Hepatocyte (in vitro differentiated cells): ENCODE data around the gene ATXN7L3. TPM values are rescaled to one million over a fixed set of nuclear protein-coding genes. Genes with fewer than 3 reads are reported as not detected.

Experiments
- DNase-seq: peaks from one replicate; pipeline ENCODE4 v3.0.0-alpha.2; 2016; ENCODE audit warnings: low spot score
- H2AFZ ChIP-seq: fragments of 200-600 bp; sonication (generic); 2 replicates; pipeline ENCODE4 v1.6.0; 2016; ENCODE audit warnings: antibody characterized with exemption, mild to moderate bottlenecking
- H3K27ac ChIP-seq: fragments of 200-600 bp; sonication (generic); 2 replicates; pipeline ENCODE4 v1.5.1; 2016; ENCODE audit warnings: mild to moderate bottlenecking
- H3K27me3 ChIP-seq: fragments of 200-600 bp; sonication (generic); 2 replicates; pipeline ENCODE4 v1.6.1; 2016
- H3K36me3 ChIP-seq: fragments of 200-600 bp; sonication (generic); replicated peaks from 2 replicates; pipeline ENCODE4 v1.5.1; 2016; ENCODE audit warnings: low read depth; ENCODE audit not compliant: insufficient read depth
- H3K4me1 ChIP-seq: fragments of 200-600 bp; sonication (generic); 2 replicates; pipeline ENCODE4 v1.5.1; 2016; ENCODE audit warnings: mild to moderate bottlenecking, moderate library complexity; ENCODE audit not compliant: insufficient read depth
- H3K4me2 ChIP-seq: fragments of 200-600 bp; sonication (generic); 2 replicates; pipeline ENCODE4 v1.6.0; 2016
- H3K4me3 ChIP-seq: fragments of 200-600 bp; sonication (generic); 2 replicates; pipeline ENCODE4 v1.5.1; 2016; ENCODE audit warnings: mild to moderate bottlenecking
- H3K79me2 ChIP-seq: fragments of 200-600 bp; sonication (generic); 2 replicates; pipeline ENCODE4 v1.6.0; 2017; ENCODE audit warnings: mild to moderate bottlenecking
- H3K9me2 ChIP-seq: fragments of 200-600 bp; sonication (generic); replicated peaks from 2 replicates; pipeline ENCODE4 v1.6.0; 2017; ENCODE audit warnings: mild to moderate bottlenecking; ENCODE audit not compliant: insufficient read depth
- H3K9me3 ChIP-seq: fragments of 200-600 bp; sonication (generic); 2 replicates; pipeline ENCODE4 v1.5.1; 2016; ENCODE audit warnings: low read depth, mild to moderate bottlenecking
- H4K20me1 ChIP-seq: fragments of 200-600 bp; sonication (generic); 2 replicates; pipeline ENCODE4 v1.6.0; 2016; ENCODE audit warnings: mild to moderate bottlenecking; ENCODE audit not compliant: insufficient read depth, poor library complexity, severe bottlenecking
- CTCF ChIP-seq: fragments of 200-600 bp; sonication (generic); IDR thresholded peaks from 2 replicates; pipeline ENCODE4 v1.5.1; 2016; ENCODE audit warnings: antibody characterized with exemption, mild to moderate bottlenecking; ENCODE audit not compliant: poor library complexity
- EZH2 ChIP-seq: fragments of 200-600 bp; sonication (generic); IDR thresholded peaks from 2 replicates; pipeline ENCODE4 v1.6.1; 2016; ENCODE audit warnings: antibody characterized with exemption, mild to moderate bottlenecking, borderline replicate concordance
- EZH2phosphoT487 ChIP-seq: fragments of 200-600 bp; sonication (generic); IDR thresholded peaks from one replicate; pipeline ENCODE4 v1.6.1; 2018; ENCODE audit warnings: antibody characterized with exemption, mild to moderate bottlenecking, low read depth, moderate library complexity; ENCODE audit not compliant: unreplicated experiment, severe bottlenecking
- WGBS: methylation state at CpG from one replicate; pipeline ENCODE4 v1.1.6; 2016; ENCODE audit warnings: low lambda C conversion rate; ENCODE audit errors: missing lambda C conversion rate; 5-methylcytosine and 5-hydroxymethylcytosine counted together
- polyA plus RNA-seq: library from polyadenylated mRNA; unstranded; fragments of >200 nt; fragmentation: Nextera tagmentation; extraction: Ambion mirVana; gene quantifications from 2 replicates; pipeline ENCODE4 v1.2.1, GENCODE V29; 2016
- total RNA-seq: library from RNA; depleted of rRNA; stranded (reverse); fragments of >200 nt; gene quantifications from 2 replicates; pipeline ENCODE4 v1.2.3, GENCODE V29; 2014

The ATXN7L3 gene
- total and polyA plus RNA-seq, 2 experiments from 2014 or later: 28.7 to 64.0 TPM

- Histone ChIP-seq H3K4me1 (peaks cover 12% of the 10 kb centered on the region), H3K36me3 (peaks cover 3% of the 10 kb centered on the region), H3K27ac (no peak overlapping the region), H3K9me3 (no peaks in the 10 kb centered on the region), H3K9me2 (no peaks in the 10 kb centered on the region), H3K4me2 (no peak overlapping the region), H3K4me3 (no peak overlapping the region), H3K27me3 (no peaks in the 10 kb centered on the region), H3K79me2 (peaks cover 26% of the 10 kb centered on the region), H4K20me1 (peaks cover 20% of the 10 kb centered on the region), H2AFZ (no peak overlapping the region)
- DNase-seq: no peak
- TF ChIP-seq EZH2 (no peak), CTCF (no peak), EZH2phosphoT487 (no peak)
- 97% methylated on average over 15 of the region's 15 CpGs for WGBS
Observed at GRCh38 chr17:44213403-44214229, 13.9 kb upstream of the ATXN7L3 start.

DNA sequence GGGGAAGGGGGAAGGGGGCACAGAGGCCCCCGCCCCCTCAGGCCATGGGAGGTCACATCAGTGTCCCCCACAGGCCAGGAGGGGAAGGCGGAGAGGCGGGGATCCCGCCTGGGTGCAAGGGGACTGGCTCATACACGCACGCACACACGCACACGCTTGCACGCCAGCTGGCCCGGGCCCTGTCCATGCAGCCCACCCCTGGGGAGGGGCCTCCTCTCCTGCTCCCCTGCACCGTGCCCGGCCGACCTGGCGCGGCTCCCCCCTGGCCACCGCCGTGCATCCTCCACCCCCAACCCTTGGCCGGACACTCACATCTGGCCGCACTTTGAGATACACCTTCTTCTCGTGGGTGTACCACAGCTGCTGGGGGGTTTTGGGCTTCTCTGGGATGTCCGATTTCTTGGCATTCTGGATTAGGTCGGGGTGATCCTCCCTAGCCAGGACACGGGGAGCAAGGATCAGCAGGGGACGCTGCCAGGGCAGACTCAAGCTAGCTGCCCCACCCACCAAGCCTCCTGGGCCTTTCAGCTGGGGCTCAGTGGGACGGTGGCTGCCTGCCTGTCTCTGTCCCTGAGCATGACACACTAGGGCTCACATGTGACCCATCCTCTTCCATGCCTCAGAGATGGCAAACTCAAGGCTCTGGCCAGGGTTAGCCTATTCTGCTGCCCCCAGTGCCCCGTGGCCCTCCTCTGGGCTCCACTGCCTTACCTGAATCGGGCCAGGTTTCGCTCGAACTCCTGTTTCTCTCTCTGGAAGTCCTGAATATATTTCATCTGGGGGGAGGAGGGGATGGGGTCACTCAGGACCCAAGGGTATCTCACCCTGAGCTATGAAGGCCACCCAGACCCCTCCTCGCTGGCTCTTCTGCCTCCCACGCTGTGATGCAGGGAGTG, 13.1 kb upstream of the ATXN7L3 start:
- DNase-seq: no peak
- no peaks in the 10 kb centered on the region for H3K9me2 ChIP-seq
- peaks cover 3% of the 10 kb centered on the region for H3K36me3 ChIP-seq
- no peaks in the 10 kb centered on the region for H3K27me3 ChIP-seq
- H2AFZ ChIP-seq: no peak overlapping the region
- no peak overlapping the region for H3K4me3 ChIP-seq
- WGBS: 95% methylated on average over 18 of the region's 31 CpGs
- H3K4me1 ChIP-seq: peaks cover 9% of the 10 kb centered on the region
- H3K4me2 ChIP-seq: no peak overlapping the region
- no peak for TF ChIP-seq EZH2phosphoT487
- TF ChIP-seq CTCF: no peak
- TF ChIP-seq EZH2: no peak
- no peaks in the 10 kb centered on the region for H3K9me3 ChIP-seq
- H3K79me2 ChIP-seq: peaks cover 20% of the 10 kb centered on the region
- H3K27ac ChIP-seq: no peak overlapping the region
- H4K20me1 ChIP-seq: peaks cover 15% of the 10 kb centered on the region

DNA sequence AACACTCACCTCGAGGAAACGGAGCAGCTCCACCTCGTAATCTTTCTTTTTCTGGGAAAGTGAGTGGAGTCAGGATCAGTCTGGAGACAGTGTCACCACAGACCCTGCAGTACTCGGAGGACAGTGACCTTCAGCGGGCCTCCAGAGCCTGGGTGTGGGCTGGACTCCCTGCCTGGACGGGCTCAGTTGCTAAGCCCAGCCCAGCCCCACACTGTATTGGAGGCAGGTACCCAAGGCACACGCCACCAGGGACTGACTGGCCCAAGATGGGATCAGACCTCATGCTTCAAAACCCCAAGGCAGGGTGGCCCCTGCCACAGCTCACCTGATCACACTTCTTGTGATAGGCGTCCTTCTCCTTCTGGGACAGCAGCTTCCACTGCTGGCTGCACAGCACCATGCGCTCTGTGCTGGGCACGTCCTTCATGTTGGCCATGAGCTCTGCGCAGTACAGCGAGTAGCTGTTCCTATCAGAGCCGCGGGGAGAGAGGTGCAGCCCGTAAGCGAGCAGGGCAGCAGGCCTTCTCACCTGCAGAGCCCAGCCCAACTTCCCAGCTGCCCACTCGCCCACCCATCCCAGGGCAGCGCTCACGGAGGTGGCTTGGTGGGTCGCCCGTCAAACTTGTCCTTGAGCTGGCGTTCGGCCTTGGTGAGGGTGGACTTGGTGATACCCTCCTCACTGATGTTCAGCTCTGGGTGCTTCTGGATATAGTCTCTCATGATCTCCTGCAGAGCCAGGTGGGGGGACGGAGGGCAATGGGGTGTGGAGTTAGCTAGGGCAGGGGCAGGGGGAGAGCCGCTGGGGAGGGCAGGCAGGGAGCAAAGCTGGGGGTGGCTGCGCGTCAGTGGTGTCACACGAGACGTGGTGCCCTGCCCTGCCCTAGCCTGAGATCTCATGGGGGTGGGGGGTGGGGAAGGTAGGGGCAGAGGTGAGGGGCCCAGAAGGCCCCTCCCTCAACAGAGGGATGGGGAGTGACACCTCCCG, 11.9 kb upstream of the ATXN7L3 start:
- Histone ChIP-seq H3K4me3 (no peak overlapping the region), H3K4me2 (no peak overlapping the region), H4K20me1 (peaks cover 3% of the 10 kb centered on the region), H3K27me3 (no peaks in the 10 kb centered on the region), H3K27ac (no peak overlapping the region), H3K9me2 (no peaks in the 10 kb centered on the region), H3K9me3 (no peaks in the 10 kb centered on the region), H3K4me1 (peaks cover 3% of the 10 kb centered on the region), H2AFZ (no peak overlapping the region), H3K79me2 (peaks cover 9% of the 10 kb centered on the region), H3K36me3 (peaks cover 3% of the 10 kb centered on the region)
- TF ChIP-seq CTCF: no peak
- no peak for TF ChIP-seq EZH2
- no peak for TF ChIP-seq EZH2phosphoT487
- DNase-seq: no peak
- WGBS: 94% methylated on average over 23 of the region's 30 CpGs
